Progenitor cell of endocrine pancreas (in vitro differentiated cells): ENCODE results near the gene ADI1. TPM values are rescaled to one million over a fixed set of nuclear protein-coding genes. Genes with fewer than 3 reads are reported as not detected.
A peak's percentile ranks its signal among the peaks of the same experiment; 100 is the strongest.

ENCODE experiments used
- DNase-seq: peaks from one replicate; pipeline ENCODE4 v3.0.0; 2021; ENCODE audit warnings: low spot score; ENCODE audit not compliant: unreplicated experiment
- H3K27ac Mint-ChIP-seq: 2 replicates; pipeline ENCODE4 v1.8.0; 2021; ENCODE audit warnings: mild to moderate bottlenecking, moderate library complexity, mixed read lengths
- H3K27me3 Mint-ChIP-seq: 2 replicates; pipeline ENCODE4 v1.8.0; 2021; ENCODE audit warnings: mixed read lengths
- H3K36me3 Mint-ChIP-seq: 2 replicates; pipeline ENCODE4 v1.8.0; 2022; ENCODE audit warnings: mixed read lengths; ENCODE audit not compliant: insufficient read depth
- H3K4me1 Mint-ChIP-seq: 2 replicates; pipeline ENCODE4 v1.8.0; 2021; ENCODE audit warnings: low read depth, mixed read lengths
- H3K4me3 Mint-ChIP-seq: 2 replicates; pipeline ENCODE4 v1.8.0; 2021; ENCODE audit warnings: low read depth, mild to moderate bottlenecking, moderate library complexity, mixed read lengths
- H3K9me3 Mint-ChIP-seq: 2 replicates; pipeline ENCODE4 v1.8.0; 2021; ENCODE audit warnings: low read depth, mixed read lengths
- total RNA-seq: library from RNA; stranded (reverse); gene quantifications from 2 replicates; pipeline ENCODE4 v1.2.1, GENCODE V29; 2021
- TF ChIP-seq, protein P1 (sequence below): fragments of 200-600 bp; sonication (generic); IDR thresholded peaks from one replicate; pipeline ENCODE4 v1.5.0; 2021; ENCODE audit warnings: antibody characterized with exemption, mild to moderate bottlenecking; ENCODE audit not compliant: unreplicated experiment

ADI1 gene
- total RNA-seq, 1 donor from 2014 or later = 46.6 TPM

DNA sequence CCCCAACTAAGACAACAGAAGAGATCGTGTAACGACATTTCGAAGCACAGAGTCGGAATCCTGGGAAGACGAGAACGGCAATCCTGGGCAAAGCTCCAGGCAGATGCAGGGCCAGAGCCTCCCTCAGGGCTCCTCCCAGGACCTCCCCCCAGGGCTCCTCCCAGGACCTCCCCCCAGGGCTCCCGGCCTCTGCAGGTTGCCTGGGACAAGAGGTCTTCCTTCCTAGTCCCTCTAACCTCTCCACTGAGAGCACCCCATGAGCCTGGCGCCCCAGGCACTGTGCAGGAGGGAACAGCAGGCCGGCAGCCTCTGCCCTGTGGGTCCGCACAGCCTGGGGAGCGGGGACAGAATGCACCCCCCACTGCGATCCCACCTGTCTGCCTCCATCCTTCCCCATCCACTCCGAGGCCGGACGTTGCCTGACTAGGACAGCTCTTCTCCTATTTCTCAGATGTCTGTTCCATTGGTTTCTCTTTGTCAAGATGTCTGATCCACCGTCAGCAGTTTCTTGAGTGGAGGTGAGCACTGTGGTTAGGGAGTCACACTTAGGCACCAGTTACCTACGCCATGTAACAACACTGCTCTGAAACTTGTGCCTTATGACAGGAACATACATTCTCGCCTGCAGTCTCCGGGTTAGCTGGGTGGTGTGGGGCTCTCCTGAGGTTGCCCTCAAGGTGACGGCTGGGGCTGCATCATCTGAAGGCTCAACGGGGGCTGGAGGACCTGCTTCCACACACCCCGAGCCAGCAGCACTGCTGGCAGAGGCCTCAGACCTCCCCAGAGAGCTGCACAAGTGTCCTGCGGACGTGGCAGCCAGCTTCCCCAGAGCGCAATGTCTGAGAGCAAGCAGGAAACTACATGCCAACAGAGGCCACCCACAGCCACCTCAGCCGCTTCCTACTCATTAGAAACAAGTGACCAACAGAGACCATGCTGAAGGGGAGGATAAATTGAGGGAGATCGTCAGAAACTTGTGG is 28.9 kb downstream of the ADI1 start:
- no peak overlapping the region for H3K27ac Mint-ChIP-seq

DNA sequence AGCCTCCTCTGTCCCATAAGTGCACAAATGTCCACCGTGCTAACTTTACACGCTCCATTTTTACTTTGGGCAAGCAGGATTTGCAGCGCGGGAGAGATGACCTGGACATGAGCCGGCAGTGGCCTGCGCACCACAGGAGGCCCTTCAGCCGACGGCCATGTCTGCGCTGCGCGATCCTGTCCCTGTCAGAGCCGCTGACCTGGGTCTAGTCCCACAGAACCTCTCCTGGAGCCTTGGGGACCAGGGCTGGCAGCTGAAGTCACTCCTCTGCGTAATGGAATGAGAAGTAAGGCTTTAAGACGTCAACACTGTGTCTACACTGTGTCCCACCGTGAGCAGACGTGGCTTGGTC is 29.6 kb downstream of the ADI1 start:
- DNase-seq = no peak
- peaks cover 14% of the 10 kb centered on the region for H3K36me3 Mint-ChIP-seq
- H3K9me3 Mint-ChIP-seq = no peaks in the 10 kb centered on the region
- TF ChIP-seq, protein P1, sequence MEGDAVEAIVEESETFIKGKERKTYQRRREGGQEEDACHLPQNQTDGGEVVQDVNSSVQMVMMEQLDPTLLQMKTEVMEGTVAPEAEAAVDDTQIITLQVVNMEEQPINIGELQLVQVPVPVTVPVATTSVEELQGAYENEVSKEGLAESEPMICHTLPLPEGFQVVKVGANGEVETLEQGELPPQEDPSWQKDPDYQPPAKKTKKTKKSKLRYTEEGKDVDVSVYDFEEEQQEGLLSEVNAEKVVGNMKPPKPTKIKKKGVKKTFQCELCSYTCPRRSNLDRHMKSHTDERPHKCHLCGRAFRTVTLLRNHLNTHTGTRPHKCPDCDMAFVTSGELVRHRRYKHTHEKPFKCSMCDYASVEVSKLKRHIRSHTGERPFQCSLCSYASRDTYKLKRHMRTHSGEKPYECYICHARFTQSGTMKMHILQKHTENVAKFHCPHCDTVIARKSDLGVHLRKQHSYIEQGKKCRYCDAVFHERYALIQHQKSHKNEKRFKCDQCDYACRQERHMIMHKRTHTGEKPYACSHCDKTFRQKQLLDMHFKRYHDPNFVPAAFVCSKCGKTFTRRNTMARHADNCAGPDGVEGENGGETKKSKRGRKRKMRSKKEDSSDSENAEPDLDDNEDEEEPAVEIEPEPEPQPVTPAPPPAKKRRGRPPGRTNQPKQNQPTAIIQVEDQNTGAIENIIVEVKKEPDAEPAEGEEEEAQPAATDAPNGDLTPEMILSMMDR = no peak
- H3K27me3 Mint-ChIP-seq = no peaks in the 10 kb centered on the region
- peaks cover 30% of the 10 kb centered on the region for H3K4me1 Mint-ChIP-seq
- no peak overlapping the region for H3K4me3 Mint-ChIP-seq
- no peak overlapping the region for H3K27ac Mint-ChIP-seq

More for the DNA sequence above, 28.9 kb downstream of the ADI1 start:
- TF ChIP-seq, protein P1 = no peak
- no peaks in the 10 kb centered on the region for H3K27me3 Mint-ChIP-seq
- no peak overlapping the region for H3K4me3 Mint-ChIP-seq
- peaks cover 11% of the 10 kb centered on the region for H3K36me3 Mint-ChIP-seq
- peaks cover 30% of the 10 kb centered on the region for H3K4me1 Mint-ChIP-seq
- H3K9me3 Mint-ChIP-seq = no peaks in the 10 kb centered on the region
- no peak for DNase-seq

DNA sequence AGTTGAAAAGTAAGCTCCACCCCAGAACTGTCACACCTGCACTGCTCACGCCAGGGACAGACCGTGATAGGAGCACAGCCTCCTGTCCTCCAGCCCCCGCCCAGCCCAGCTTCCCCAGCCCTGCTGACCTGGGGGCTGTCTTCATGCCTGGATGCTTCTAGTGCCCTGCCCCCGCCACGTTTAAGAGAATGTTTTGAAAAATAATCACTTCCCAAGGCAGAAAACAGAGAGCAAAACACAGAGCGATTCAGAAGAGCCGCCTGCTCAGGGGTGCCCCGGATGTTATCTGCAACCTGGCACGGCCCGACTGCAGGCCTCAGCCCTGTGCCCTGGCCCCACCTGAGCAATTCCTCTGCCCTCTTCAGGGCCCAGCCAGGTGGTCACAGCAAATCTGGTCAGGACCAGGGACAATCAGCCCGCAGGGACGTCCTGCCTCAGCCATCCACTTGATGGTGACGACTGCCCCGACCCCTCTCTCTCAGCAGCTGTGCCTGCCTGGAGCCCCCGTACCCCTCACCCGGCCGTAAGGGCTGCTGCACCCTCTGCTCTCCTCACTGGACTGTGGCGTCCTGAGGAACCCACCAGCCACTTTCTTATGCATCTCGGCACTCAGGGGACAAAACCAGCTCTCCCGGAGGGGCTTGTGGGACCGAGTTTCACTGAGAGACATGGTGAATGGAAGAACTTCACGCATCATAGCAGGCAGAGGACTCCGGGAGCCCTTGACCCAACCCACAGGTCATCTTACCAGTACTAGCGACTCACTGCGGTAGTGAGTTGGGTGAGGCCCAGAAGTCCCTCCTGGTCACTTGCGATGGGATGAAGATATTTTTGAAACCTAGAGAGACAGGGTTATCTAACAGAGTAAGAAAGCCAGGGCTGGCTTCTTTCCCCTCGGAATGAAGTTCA is 30.2 kb downstream of the ADI1 start:
- TF ChIP-seq, protein P1 = no peak
- Mint-ChIP-seq H3K27ac (peak overlapping the region; percentile 94), H3K9me3 (no peaks in the 10 kb centered on the region), H3K27me3 (no peaks in the 10 kb centered on the region), H3K4me1 (peaks cover 27% of the 10 kb centered on the region), H3K36me3 (peaks cover 16% of the 10 kb centered on the region), H3K4me3 (peak overlapping the region; percentile 33)
- no peak for DNase-seq

DNA sequence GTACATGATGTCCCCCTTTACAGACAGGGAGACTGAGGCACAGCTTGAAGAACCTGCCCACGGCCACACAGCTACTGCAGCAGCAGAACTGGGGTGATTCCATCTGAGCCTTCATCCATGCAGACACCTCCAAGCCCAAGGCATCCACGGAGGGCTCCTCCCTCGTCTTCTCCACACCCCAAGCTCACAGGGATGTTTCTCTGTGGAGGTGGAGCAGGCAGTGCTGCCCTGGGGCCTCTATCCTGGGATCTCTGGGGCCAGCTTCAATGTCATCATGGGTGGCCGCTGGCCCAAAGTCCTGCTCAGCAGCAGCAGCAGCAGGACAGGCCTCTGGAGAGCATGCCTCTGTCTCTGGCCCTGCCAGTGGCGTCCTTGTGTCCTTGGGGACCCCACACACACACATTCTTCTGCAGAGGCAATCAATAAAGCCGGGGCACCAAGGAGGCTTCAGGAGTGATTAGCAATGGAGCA is 31.2 kb downstream of the ADI1 start:
- Mint-ChIP-seq H3K4me3 (peak overlapping the region; percentile 31), H3K9me3 (no peaks in the 10 kb centered on the region), H3K4me1 (peaks cover 19% of the 10 kb centered on the region), H3K36me3 (peaks cover 16% of the 10 kb centered on the region), H3K27me3 (no peaks in the 10 kb centered on the region), H3K27ac (peak overlapping the region; percentile 91)
- TF ChIP-seq, protein P1 = no peak
- DNase-seq = no peak

DNA sequence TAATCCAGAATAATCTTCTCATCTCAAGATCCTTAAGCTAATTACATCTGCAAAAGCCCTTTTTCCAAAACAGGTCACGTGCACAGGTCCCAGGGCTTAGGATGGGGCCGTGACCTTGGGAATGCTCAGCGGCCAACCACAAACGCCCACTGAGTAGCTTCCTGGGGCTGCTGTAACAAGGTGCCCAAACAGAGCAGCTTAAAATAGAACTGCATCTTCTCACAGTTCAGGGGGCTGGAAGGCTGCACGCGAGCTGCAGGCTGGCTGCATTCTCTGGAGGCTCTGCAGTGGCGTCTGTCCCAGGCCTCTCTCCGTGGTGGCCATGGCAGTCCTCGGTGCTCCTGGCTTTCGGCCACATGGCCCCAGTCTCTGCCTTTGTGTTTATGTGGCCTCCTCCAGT is 31.9 kb downstream of the ADI1 start:
- H3K27ac Mint-ChIP-seq = peak overlapping the region; percentile 91
- DNase-seq = no peak
- H3K27me3 Mint-ChIP-seq = no peaks in the 10 kb centered on the region
- peaks cover 16% of the 10 kb centered on the region for H3K36me3 Mint-ChIP-seq
- no peaks in the 10 kb centered on the region for H3K9me3 Mint-ChIP-seq
- TF ChIP-seq, protein P1 = no peak
- peaks cover 19% of the 10 kb centered on the region for H3K4me1 Mint-ChIP-seq
- no peak overlapping the region for H3K4me3 Mint-ChIP-seq
